GM18951 (cell line): ENCODE measurements around the gene STAT2.

Experiments used
- POLR2A ChIP-seq: IDR thresholded peaks from 4 replicates; pipeline ENCODE4 v1.6.1; 2011; ENCODE audit warnings: mild to moderate bottlenecking; ENCODE audit not compliant: insufficient read length, insufficient read depth; ENCODE audit errors: extremely low read depth
- in situ Hi-C: fragments of 300-500 bp; cut with MboI; formaldehyde crosslinking; loops from one replicate; pipeline ENCODE4 v1.12.0; 2022; ENCODE audit warnings: low sequenced_read_pairs, mixed read lengths, inconsistent platforms; ENCODE audit not compliant: unreplicated experiment

STAT2 gene

GRCh38 chr12:56304276-56304675, 55.6 kb downstream of the STAT2 start:
- in situ Hi-C loops: no loop called here
- no peak for TF ChIP-seq POLR2A

GRCh38 chr12:56300644-56301464, 59.1 kb downstream of the STAT2 start:
- in situ Hi-C loops: no loop called here
- no peak for TF ChIP-seq POLR2A

DNA sequence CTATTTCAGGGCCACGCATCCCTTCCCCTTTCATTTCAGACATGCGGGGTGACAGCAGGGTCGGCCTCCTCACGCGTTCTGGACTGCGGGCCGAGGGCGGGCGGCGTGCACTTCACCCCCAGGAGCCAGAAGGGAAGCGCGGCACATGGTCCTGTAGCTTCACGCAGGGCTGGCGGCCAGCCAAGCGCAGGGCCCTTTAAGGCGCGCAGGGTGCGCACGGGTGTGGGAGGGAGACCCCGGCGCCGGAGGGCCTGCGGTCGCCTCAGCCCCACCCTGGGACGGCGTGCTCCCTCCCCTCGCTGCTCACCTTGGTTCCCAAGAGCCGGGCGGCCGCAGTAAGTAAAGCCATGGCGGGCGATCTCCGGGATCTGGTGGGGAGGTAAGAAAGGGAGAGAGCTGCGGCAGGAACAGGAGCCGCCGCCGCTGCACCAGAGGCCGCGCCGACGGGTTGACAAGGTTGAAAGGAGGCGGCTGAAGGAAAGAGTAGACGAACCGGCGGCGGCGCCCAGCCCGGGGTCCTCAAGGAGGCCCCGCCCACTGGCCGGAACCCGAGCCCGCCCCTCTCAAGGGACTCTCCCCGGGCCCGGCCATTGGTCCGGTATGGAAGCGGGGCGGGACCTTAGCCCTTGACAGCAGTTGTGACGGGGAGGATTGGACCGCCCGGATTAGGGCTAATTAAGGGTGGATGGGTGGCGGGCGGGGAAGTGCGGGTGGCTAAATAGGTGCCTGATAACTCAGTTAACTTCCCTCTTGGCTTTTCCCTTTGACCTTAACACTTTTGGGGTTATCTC, 59.9 kb downstream of the STAT2 start, which contains the start of gene CS:
TSS of gene CS (minus strand) at position 478 of the 791 bp plus-strand sequence. CDS start at position 349, 129 bp downstream.
- peak; percentile 82 for TF ChIP-seq POLR2A
- in situ Hi-C loops: no loop called here

GRCh38 chr12:56299308-56299852, 60.5 kb downstream of the STAT2 start:
- in situ Hi-C loops: no loop called here
- no peak for TF ChIP-seq POLR2A

DNA sequence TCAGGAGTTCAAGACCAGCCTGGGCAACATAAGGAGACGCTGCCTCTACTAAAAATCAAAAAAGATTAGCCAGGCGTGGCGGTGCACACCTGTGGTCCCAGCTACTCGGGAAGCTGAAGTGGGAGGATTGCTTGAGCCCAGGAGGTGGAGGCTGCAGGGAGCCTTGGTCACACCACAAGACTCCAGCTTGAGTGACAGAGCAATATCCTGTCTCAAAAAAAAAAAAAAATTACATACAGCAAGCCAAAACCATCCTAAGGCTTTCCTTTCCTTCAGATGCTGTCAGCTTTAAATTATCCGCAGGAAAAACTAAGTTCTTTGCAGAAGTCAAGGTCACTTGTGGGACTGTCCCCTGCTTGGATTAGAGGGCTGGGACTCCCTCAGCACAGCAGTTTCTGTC, 61.1 kb downstream of the STAT2 start:
- in situ Hi-C loops: no loop called here
- TF ChIP-seq POLR2A: no peak

DNA sequence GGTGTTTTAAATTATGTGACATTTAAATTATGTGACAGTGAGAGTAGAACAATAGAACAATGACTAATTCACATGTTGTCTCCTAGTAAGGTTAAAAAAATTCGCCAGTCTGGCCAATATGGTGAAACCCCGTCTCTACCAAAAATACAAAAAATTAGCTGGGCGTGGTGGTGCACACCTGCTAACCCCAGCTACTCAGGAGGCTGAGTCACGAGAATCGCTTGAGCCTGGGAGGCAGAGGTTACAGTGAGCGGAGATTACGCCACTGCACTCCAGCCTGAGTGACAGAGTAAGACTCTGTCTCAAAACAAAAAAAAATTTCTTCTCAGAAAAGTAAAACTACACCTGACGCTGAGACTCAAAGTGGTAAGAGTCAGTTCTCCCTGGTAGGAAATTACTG, 62.5 kb downstream of the STAT2 start:
- in situ Hi-C loops: no loop called here
- no peak for TF ChIP-seq POLR2A

GRCh38 chr12:56296295-56296694, 63.6 kb downstream of the STAT2 start:
- TF ChIP-seq POLR2A: no peak
- in situ Hi-C loops: no loop called here

DNA sequence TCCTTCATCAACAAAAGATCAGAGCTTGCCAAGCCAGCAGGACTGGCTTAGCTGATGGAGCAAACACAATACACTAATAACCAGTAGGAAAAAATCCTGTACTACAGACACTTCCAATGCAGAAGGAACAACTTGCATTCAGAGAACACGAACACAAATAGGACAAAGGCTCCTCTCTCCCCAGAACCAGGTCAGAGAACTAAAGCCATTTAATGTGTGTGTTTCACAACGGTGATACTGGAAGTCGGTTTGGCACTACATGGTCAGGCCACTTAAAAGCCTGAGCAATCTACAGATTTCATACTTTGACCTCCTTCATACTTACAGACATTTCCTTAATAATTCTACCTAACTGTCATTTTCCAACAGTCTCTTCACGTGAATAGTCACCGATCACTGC, 66.1 kb downstream of the STAT2 start:
- in situ Hi-C loops: no loop called here
- no peak for TF ChIP-seq POLR2A
